SU-DHL-6 (cell line): ENCODE results near the gene KLHL40.

Experiments used
- CTCF ChIP-seq: fragments of 200-600 bp; sonication (generic); IDR thresholded peaks from one replicate; pipeline ENCODE4 v1.5.1; 2017; ENCODE audit warnings: antibody characterized with exemption, mild to moderate bottlenecking, low read length, moderate library complexity; ENCODE audit not compliant: insufficient read depth, poor library complexity, severe bottlenecking
- EZH2phosphoT487 ChIP-seq: fragments of 200-600 bp; sonication (generic), shearing (Covaris generic); conservative IDR thresholded peaks from 2 replicates; pipeline ENCODE4 v1.6.1; 2018; ENCODE audit warnings: mild to moderate bottlenecking, antibody characterized with exemption, low read length, moderate library complexity, mixed read lengths

- TF ChIP-seq CTCF: no peak
- TF ChIP-seq EZH2phosphoT487: no peak
These were observed 22.4 kb upstream of the KLHL40 start for GRCh38 chr3:42662813-42663535.
